ENCODE results near the gene SEC22C. TPM values are rescaled to one million over a fixed set of nuclear protein-coding genes. Genes with fewer than 3 reads are reported as not detected.

Gene SEC22C, protein sequence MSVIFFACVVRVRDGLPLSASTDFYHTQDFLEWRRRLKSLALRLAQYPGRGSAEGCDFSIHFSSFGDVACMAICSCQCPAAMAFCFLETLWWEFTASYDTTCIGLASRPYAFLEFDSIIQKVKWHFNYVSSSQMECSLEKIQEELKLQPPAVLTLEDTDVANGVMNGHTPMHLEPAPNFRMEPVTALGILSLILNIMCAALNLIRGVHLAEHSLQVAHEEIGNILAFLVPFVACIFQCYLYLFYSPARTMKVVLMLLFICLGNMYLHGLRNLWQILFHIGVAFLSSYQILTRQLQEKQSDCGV
- total RNA-seq = 10 to 100 TPM; 36.3 to 59.7 (median 50.6) TPM

DNA sequence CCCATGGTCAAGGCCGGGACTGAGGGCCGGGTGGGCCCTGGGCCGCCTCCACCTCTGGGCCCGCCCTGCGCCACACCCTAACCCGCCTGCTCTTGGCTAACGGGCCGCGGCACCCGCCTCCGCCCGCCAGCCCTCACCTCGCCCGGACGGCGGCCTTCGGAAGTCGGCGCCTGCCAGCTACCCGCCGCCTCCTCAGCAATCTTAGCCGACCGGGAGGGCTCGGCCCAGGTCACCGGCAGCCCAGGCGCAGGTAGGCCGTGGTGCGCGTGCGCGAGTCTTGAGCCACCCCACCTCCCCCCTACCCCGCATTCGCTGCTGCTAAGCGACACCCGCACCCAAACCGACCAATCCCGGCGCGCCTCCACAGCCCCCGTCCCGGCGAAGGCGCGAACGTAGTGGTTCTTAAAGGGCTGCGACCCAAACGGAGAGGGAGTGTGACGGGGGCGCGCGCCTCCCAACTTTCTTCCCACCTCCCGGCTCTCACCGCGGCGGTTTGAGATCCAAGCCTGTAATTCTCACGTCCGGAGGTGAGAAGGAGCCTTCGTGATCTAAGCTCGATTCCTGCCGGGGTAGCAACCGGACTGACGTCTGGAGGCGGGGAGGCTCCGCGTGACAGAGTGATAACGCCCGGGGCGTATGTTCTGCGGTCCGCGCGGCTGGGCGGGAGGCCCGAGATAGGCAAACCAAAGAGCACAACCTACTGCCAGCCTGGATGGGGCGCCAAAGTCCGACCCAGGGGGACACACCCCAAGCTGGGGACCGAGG, at the start of gene SEC22C:
Gene SEC22C (minus strand): TSS at position 259 of the 765 bp plus-strand sequence. CDS start 12,921 bp downstream, outside the sequence.
- 0 to 1% methylated on average over 41 to 75 of the region's 77 CpGs for WGBS, 2 donors
- H3K9me3 ChIP-seq = no peaks in the 10 kb centered on the region
- H3K4me3 ChIP-seq = peak within 1 kb of the TSS; percentile 38 to 94 (median 75)
- TF ChIP-seq EP300 (IDR thresholded peaks at IDR 0.05) (peak in 1 of 4 donors; percentile 40), POLR2AphosphoS5 (IDR thresholded peaks at IDR 0.05) (peak; percentile 58 to 92), POLR2A (IDR thresholded peaks at IDR 0.05) (peak in 3 of 4 donors; percentile 52 to 90 (median 83))
- TF ChIP-seq, protein P1, sequence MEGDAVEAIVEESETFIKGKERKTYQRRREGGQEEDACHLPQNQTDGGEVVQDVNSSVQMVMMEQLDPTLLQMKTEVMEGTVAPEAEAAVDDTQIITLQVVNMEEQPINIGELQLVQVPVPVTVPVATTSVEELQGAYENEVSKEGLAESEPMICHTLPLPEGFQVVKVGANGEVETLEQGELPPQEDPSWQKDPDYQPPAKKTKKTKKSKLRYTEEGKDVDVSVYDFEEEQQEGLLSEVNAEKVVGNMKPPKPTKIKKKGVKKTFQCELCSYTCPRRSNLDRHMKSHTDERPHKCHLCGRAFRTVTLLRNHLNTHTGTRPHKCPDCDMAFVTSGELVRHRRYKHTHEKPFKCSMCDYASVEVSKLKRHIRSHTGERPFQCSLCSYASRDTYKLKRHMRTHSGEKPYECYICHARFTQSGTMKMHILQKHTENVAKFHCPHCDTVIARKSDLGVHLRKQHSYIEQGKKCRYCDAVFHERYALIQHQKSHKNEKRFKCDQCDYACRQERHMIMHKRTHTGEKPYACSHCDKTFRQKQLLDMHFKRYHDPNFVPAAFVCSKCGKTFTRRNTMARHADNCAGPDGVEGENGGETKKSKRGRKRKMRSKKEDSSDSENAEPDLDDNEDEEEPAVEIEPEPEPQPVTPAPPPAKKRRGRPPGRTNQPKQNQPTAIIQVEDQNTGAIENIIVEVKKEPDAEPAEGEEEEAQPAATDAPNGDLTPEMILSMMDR (IDR thresholded peaks at IDR 0.05) = peak in 3 of 6 experiments; percentile 37 to 52 (median 44)
- peak within 1 kb of the TSS; percentile 85 to 96 (median 88) for H3K27ac ChIP-seq
- DNase-seq (peak; percentile 97 to 98), ATAC-seq (ENCODE audit: low FRiP score in 2 of 2) (peak; percentile 98 to 99)
- no peaks in the 10 kb centered on the region for H3K36me3 ChIP-seq
- H3K27me3 ChIP-seq = no peaks in the 10 kb centered on the region
- H3K4me1 ChIP-seq = peaks cover 14 to 32% (median 24%) of the 10 kb centered on the region in 4 donors

DNA sequence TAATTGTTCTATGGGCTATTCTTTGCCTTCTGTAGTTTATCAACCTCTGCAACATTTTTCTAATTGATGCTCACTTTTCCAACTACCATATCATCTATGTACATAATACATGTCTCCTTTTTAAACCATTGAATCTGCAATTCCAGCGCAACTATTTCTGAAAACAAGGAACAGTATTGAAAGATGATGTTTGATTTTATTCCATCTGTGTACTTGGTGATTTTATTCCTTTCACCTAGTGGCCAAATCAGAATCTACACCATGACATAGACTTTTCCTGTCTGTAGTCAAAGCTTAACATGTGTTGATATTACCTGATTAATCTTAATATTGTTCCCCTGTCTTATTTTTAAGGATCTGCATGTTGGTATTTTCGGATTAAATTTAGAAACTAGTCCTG, 31.7 kb upstream of the SEC22C start:
- ATAC-seq (ENCODE audit: low FRiP score in 2 of 2) = no peak
- TF ChIP-seq, protein P1 (IDR thresholded peaks at IDR 0.05) = peak in 5 of 6 experiments; percentile 21 to 57 (median 32)
- TF ChIP-seq POLR2A (IDR thresholded peaks at IDR 0.05) = no peak
- Histone ChIP-seq H3K36me3 (peaks cover 0 to 11% (median 4%) of the 10 kb centered on the region in 4 donors), H3K27ac (peak overlapping the region in 2 of 4 donors; percentile 48 to 59), H3K9me3 (no peaks in the 10 kb centered on the region), H3K27me3 (no peaks in the 10 kb centered on the region), H3K4me3 (no peak overlapping the region), H3K4me1 (peaks cover 37 to 58% (median 42%) of the 10 kb centered on the region in 4 donors)
- no peak for DNase-seq
- 70 to 81% methylated on average over 2 of the region's 2 CpGs for WGBS, 2 donors

DNA sequence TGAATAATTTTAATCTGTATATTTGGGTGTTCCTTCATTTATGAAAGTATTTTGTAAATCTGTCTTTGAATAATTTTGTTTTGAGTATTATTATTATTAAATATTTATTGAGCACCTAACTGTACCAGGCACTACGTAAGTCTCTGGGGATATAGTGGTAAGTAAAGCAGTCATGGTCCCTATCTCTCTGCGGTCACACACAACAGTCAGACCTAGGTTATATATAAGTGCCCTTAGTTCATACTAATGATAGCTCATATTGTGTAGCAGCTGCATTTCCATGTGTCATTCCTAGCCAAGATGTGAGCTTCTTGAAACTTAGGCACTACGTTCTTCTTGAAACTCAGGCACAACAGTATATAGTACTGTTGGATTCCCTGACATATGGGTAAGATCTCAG, 31.2 kb upstream of the SEC22C start:
- peak overlapping the region in 2 of 4 donors; percentile 48 to 59 for H3K27ac ChIP-seq
- DNase-seq (no peak), ATAC-seq (ENCODE audit: low FRiP score in 2 of 2) (no peak)
- no peaks in the 10 kb centered on the region for H3K9me3 ChIP-seq
- 87 to 96% methylated on average over 3 of the region's 3 CpGs for WGBS, 2 donors
- H3K4me3 ChIP-seq = no peak overlapping the region
- TF ChIP-seq POLR2A (IDR thresholded peaks at IDR 0.05) (no peak), POLR2AphosphoS5 (IDR thresholded peaks at IDR 0.05) (no peak), EP300 (IDR thresholded peaks at IDR 0.05) (no peak)
- TF ChIP-seq, protein P1 (IDR thresholded peaks at IDR 0.05) = no peak
- peaks cover 36 to 58% (median 40%) of the 10 kb centered on the region in 4 donors for H3K4me1 ChIP-seq
- peaks cover 0 to 10% (median 4%) of the 10 kb centered on the region in 4 donors for H3K36me3 ChIP-seq
- no peaks in the 10 kb centered on the region for H3K27me3 ChIP-seq

DNA sequence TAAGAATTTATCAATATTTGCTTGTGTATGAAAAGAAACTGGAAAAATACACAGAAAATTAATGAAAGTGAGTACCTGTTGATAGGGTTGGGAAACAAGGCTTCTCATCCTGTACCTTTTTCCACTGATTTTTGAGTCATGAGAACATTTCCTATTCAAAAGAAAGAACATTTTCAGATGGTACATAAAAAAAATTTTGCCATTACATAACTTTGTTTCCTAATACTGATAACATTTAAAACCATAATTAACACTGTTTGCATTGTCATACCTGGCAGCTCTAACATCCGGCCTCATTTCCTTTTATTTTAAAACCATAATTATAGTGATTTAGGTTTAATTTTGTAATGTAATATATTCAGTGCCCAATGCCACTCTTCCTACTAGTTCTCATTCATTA, 30.4 kb upstream of the SEC22C start:
- peak overlapping the region in 2 of 4 donors; percentile 48 to 59 for H3K27ac ChIP-seq
- no peak overlapping the region for H3K4me3 ChIP-seq
- WGBS, 2 donors = 40 to 48% methylated on average over 1 of the region's 1 CpG
- H3K4me1 ChIP-seq = peaks cover 36 to 55% (median 40%) of the 10 kb centered on the region in 4 donors
- H3K36me3 ChIP-seq = peaks cover 0 to 14% (median 6%) of the 10 kb centered on the region in 4 donors
- no peak for DNase-seq
- no peaks in the 10 kb centered on the region for H3K9me3 ChIP-seq
- no peak for ATAC-seq (ENCODE audit: low FRiP score in 2 of 2)
- H3K27me3 ChIP-seq = no peaks in the 10 kb centered on the region
- TF ChIP-seq, protein P1 (IDR thresholded peaks at IDR 0.05) = no peak
- no peak for TF ChIP-seq POLR2AphosphoS5 (IDR thresholded peaks at IDR 0.05)
- no peak for TF ChIP-seq EP300 (IDR thresholded peaks at IDR 0.05)
- TF ChIP-seq POLR2A (IDR thresholded peaks at IDR 0.05) = no peak
